Measurements from ENCODE around the gene NHSL2. TPM values are rescaled to one million over a fixed set of nuclear protein-coding genes. Genes with fewer than 3 reads are reported as not detected.
"Not testable (repeated sequence)": the region's sequence is repeated elsewhere in the genome, so short reads cannot be mapped to it uniquely, and the experiment has no call there.

NHSL2 gene
- total RNA-seq, 2 experiments from 2014 or later: 7.9 to 8.7 TPM

GRCh38 chrX:71938371-71938770 lies 27.7 kb downstream of the NHSL2 start:
- no peaks in the 10 kb centered on the region for H3K4me1 Mint-ChIP-seq
- H3K9me3 Mint-ChIP-seq: no peaks in the 10 kb centered on the region
- POLR2A ChIA-PET: no interaction called here
- H3K27ac Mint-ChIP-seq: no peak overlapping the region
- CTCF ChIA-PET: no interaction called here
- H3K4me3 Mint-ChIP-seq: no peak overlapping the region
- H3K27me3 Mint-ChIP-seq: peaks cover 2% of the 10 kb centered on the region
- DNase-seq: no peak
- H3K36me3 Mint-ChIP-seq (ENCODE audit: low read depth): no peaks in the 10 kb centered on the region

- H3K36me3 Mint-ChIP-seq (ENCODE audit: low read depth): no peaks in the 10 kb centered on the region
- CTCF ChIA-PET: no interaction called here
- no peaks in the 10 kb centered on the region for H3K9me3 Mint-ChIP-seq
- H3K4me3 Mint-ChIP-seq: no peak overlapping the region
- no peaks in the 10 kb centered on the region for H3K4me1 Mint-ChIP-seq
- no peak overlapping the region for H3K27ac Mint-ChIP-seq
- DNase-seq: no peak
- no peaks in the 10 kb centered on the region for H3K27me3 Mint-ChIP-seq
- POLR2A ChIA-PET: no interaction called here
Measured at GRCh38 chrX:71941145-71941544, 30.5 kb downstream of the NHSL2 start.

GRCh38 chrX:71941776-71942175 lies 31.1 kb downstream of the NHSL2 start:
- no peak for DNase-seq
- CTCF ChIA-PET: no interaction called here
- no peak overlapping the region for H3K27ac Mint-ChIP-seq

DNA sequence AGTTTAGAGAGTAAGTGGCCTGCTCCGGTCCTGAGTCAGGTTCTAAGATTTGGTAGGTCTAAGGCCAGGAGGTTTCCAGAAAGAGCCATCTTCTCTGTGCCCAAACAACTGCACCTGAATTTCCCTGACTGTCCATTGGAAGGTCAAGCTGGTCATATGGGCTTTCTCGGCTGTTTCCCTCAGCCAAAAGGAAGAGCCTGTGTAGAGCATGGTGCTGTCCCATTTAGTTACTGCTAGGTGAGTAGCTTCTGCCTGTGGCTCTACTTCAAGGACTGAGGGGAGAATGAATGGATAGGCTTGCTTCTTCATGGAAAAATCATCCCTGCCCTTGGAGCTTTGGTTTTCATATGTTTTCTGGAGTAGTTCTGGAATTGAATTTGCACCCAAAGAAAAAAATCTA lies 33.7 kb downstream of the NHSL2 start:
- no peaks in the 10 kb centered on the region for H3K4me1 Mint-ChIP-seq
- peaks cover 2% of the 10 kb centered on the region for H3K27me3 Mint-ChIP-seq
- H3K27ac Mint-ChIP-seq: no peak overlapping the region
- H3K9me3 Mint-ChIP-seq: no peaks in the 10 kb centered on the region
- H3K36me3 Mint-ChIP-seq (ENCODE audit: low read depth): no peaks in the 10 kb centered on the region
- POLR2A ChIA-PET: no interaction called here
- H3K4me3 Mint-ChIP-seq: no peak overlapping the region
- CTCF ChIA-PET: no interaction called here
- no peak for DNase-seq

More at GRCh38 chrX:71941776-71942175, 31.1 kb downstream of the NHSL2 start:
- Mint-ChIP-seq H3K4me3 (no peak overlapping the region), H3K27me3 (peaks cover under 1% of the 10 kb centered on the region), H3K4me1 (no peaks in the 10 kb centered on the region), H3K36me3 (ENCODE audit: low read depth) (no peaks in the 10 kb centered on the region), H3K9me3 (no peaks in the 10 kb centered on the region)
- POLR2A ChIA-PET: no interaction called here

- CTCF ChIA-PET: no interaction called here
- Mint-ChIP-seq H3K9me3 (no peaks in the 10 kb centered on the region), H3K27me3 (peaks cover 2% of the 10 kb centered on the region), H3K4me3 (no peak overlapping the region), H3K36me3 (ENCODE audit: low read depth) (no peaks in the 10 kb centered on the region), H3K27ac (no peak overlapping the region), H3K4me1 (no peaks in the 10 kb centered on the region)
- POLR2A ChIA-PET: no interaction called here
- no peak for DNase-seq
Measured at GRCh38 chrX:71945237-71945805, 34.7 kb downstream of the NHSL2 start.

DNA sequence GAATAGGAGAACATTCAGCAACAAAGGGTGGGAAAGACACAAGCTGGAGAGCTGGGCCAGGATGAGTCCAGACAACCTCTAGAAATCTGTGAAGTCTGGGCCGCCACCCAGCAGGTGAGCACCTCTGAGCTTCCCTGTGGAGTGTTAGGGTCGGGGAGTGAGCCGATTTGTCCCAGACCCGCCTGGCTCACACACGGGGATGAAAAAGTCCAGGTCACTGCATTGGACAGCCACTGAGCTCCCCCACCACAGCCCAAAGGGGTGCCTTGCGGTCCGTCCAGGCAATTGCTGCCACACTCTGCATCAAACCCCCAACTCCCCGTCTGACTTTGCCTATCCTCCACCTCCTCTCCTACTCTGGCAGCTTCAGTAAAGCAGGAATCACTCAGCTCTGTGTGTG lies 38.7 kb downstream of the NHSL2 start:
- DNase-seq: no peak
- H3K9me3 Mint-ChIP-seq: no peaks in the 10 kb centered on the region
- H3K36me3 Mint-ChIP-seq (ENCODE audit: low read depth): no peaks in the 10 kb centered on the region
- peaks cover 3% of the 10 kb centered on the region for H3K27me3 Mint-ChIP-seq
- no peak overlapping the region for H3K27ac Mint-ChIP-seq
- ChIA-PET CTCF (no interaction called here), POLR2A (no interaction called here)
- no peak overlapping the region for H3K4me3 Mint-ChIP-seq
- no peaks in the 10 kb centered on the region for H3K4me1 Mint-ChIP-seq

DNA sequence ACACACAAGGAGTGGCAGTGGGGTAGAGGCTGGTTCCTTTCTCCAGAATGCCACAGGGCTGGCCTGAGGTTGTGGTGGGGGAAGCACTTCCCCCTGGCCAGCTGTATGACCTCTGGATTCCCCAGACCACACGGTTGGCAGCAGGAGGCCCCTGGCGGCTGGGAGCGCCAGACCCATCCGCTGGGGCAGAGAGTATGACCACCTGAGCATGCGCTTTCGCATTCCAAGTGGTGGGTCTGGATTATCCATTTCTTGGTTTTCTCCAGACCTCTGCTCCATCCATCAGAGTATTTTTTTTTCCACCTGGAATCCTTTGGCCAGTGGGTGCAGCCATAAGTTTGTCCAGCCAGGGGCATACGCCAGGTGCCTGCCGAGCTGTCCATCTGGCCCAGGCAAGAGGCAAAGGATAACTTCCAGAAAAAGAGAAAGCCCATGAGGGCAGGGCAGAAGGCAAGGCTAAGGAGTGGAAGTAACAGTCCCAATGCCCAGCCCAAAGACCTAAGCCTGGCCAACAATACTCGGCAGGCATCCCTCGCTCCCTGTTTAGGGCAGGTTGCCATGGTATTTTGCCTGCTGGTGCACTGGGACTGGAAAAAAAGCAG lies 39.3 kb downstream of the NHSL2 start:
- ChIA-PET POLR2A (no interaction called here), CTCF (no interaction called here)
- Mint-ChIP-seq H3K9me3 (no peaks in the 10 kb centered on the region), H3K27ac (no peak overlapping the region), H3K36me3 (ENCODE audit: low read depth) (no peaks in the 10 kb centered on the region), H3K4me3 (no peak overlapping the region), H3K4me1 (no peaks in the 10 kb centered on the region), H3K27me3 (peaks cover 3% of the 10 kb centered on the region)
- DNase-seq: no peak

DNA sequence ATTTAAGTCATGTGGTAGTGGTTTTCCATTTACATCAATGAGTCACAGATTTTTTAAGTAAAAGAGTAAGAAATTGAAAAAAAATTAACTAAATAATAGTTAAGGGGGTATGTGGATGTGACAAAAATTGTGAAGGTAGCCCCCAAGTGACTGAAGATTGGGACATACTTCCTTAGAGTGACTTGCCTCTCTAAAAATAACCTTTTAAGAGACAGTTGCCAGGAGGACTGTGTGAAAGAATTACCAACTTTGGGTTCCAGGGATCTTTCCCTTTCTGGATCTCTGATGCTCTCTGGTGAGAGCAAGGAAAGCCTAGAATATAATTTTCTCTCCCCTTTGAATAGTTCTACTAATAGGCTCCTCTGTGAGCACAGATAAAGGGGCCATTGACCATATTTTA lies 42.7 kb downstream of the NHSL2 start:
- CTCF ChIA-PET: interaction anchor here (1.3 kb wide), 1 partner anchor 65 kb away, joined by 3 read pairs; no protein-coding TSS in a partner anchor
- peaks cover 2% of the 10 kb centered on the region for H3K27me3 Mint-ChIP-seq
- POLR2A ChIA-PET: no interaction called here
- no peaks in the 10 kb centered on the region for H3K36me3 Mint-ChIP-seq (ENCODE audit: low read depth)
- H3K27ac Mint-ChIP-seq: no peak overlapping the region
- H3K4me3 Mint-ChIP-seq: no peak overlapping the region
- no peaks in the 10 kb centered on the region for H3K4me1 Mint-ChIP-seq
- H3K9me3 Mint-ChIP-seq: no peaks in the 10 kb centered on the region
- no peak for DNase-seq

DNA sequence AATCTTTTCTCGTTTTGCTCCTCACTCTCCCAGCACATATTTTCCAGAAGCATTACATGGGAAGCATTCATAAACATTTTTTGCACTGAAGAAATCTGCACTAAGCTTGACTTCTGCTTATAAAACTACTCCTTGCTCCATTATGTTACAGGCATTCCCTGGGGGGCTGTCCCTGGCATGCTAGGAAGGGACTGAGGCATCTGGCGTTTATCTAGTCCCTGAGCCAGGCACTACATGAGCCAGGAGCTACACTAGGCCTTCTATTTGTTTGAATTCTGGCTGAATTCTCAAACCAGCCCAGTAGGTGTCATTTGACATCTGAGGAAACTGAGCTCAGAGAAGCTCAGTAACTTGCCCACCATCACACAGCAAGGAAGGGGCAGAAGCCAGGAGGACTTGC lies 43.3 kb downstream of the NHSL2 start:
- no peak overlapping the region for H3K4me3 Mint-ChIP-seq
- no peaks in the 10 kb centered on the region for H3K4me1 Mint-ChIP-seq
- H3K27me3 Mint-ChIP-seq: peaks cover 2% of the 10 kb centered on the region
- no peak for DNase-seq
- ChIA-PET POLR2A (no interaction called here), CTCF (interaction anchor here (1.3 kb wide), 1 partner anchor 64 kb away, joined by 3 read pairs; no protein-coding TSS in a partner anchor)
- no peak overlapping the region for H3K27ac Mint-ChIP-seq
- H3K36me3 Mint-ChIP-seq (ENCODE audit: low read depth): no peaks in the 10 kb centered on the region
- H3K9me3 Mint-ChIP-seq: no peaks in the 10 kb centered on the region

- Mint-ChIP-seq H3K4me3 (no peak overlapping the region), H3K36me3 (ENCODE audit: low read depth) (no peaks in the 10 kb centered on the region), H3K27me3 (peaks cover 2% of the 10 kb centered on the region), H3K27ac (no peak overlapping the region), H3K9me3 (no peaks in the 10 kb centered on the region), H3K4me1 (no peaks in the 10 kb centered on the region)
- POLR2A ChIA-PET: no interaction called here
- CTCF ChIA-PET: interaction anchor here (1.3 kb wide), 1 partner anchor 63 kb away, joined by 3 read pairs; no protein-coding TSS in a partner anchor
- no peak for DNase-seq
Measured at GRCh38 chrX:71954458-71954857, 43.8 kb downstream of the NHSL2 start.

DNA sequence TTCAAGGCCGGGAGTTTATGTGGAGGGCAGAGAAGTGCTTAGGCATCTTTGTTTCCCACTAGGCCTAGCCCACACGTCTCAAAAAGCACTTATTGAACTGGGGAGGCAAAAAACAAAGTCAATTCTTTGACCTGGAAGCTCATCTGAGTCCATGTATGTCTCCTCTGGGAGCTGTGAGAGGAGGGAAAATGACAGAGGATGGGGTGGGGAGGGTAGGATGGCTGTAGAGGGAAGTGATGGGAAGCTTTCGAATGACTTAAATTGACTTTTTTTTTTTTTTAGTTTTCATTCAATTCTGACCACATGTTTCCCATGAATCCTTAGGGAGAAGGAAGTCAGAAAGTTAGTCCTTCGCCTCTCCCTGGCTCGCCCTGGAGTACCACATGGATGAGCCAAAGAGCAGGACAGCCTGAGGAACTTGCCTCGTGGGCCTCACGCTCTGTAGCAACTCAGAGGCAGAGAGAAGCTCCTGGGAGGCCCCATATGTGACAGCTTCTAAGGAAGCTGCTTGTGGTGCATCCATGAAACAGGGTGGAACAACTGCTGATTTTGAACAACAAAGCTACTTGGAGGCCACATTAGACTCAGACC lies 45.0 kb downstream of the NHSL2 start:
- Mint-ChIP-seq H3K27ac (no peak overlapping the region), H3K9me3 (no peaks in the 10 kb centered on the region), H3K4me1 (no peaks in the 10 kb centered on the region), H3K4me3 (no peak overlapping the region), H3K36me3 (ENCODE audit: low read depth) (no peaks in the 10 kb centered on the region), H3K27me3 (peaks cover 2% of the 10 kb centered on the region)
- CTCF ChIA-PET: no interaction called here
- POLR2A ChIA-PET: no interaction called here
- no peak for DNase-seq

GRCh38 chrX:71958281-71958675 lies 47.6 kb downstream of the NHSL2 start:
- H3K36me3 Mint-ChIP-seq (ENCODE audit: low read depth): no peaks in the 10 kb centered on the region
- CTCF ChIA-PET: no interaction called here
- no peak overlapping the region for H3K4me3 Mint-ChIP-seq
- POLR2A ChIA-PET: no interaction called here
- H3K4me1 Mint-ChIP-seq: no peaks in the 10 kb centered on the region
- no peak overlapping the region for H3K27ac Mint-ChIP-seq
- no peak for DNase-seq
- no peaks in the 10 kb centered on the region for H3K27me3 Mint-ChIP-seq
- H3K9me3 Mint-ChIP-seq: no peaks in the 10 kb centered on the region

DNA sequence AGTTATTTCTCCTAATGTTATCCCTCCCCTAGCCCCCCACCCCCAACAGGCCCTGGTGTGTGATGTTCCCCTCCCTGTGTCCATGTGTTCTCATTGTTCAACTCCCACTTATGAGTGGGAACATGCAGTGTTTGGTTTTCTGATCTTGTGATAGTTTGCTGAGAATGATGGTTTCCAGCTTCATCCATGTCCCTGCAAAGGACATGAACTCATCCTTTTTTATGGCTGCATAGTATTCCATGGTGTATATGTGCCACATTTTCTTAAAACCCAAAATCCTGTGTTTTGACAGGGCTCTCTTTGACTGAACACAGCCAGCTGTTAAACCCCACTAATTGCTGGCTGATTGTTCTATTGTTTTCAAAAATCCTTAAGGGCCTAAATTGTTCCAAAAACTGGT lies 53.5 kb downstream of the NHSL2 start:
- POLR2A ChIA-PET; H3K9me3 Mint-ChIP-seq; H3K4me3 Mint-ChIP-seq; H3K4me1 Mint-ChIP-seq; CTCF ChIA-PET; DNase-seq; H3K27ac Mint-ChIP-seq; H3K36me3 Mint-ChIP-seq (ENCODE audit: low read depth): not testable (repeated sequence)
- peaks cover 11% of the 10 kb centered on the region for H3K27me3 Mint-ChIP-seq

- ChIA-PET CTCF (no interaction called here), POLR2A (no interaction called here)
- H3K4me3 Mint-ChIP-seq: no peak overlapping the region
- H3K36me3 Mint-ChIP-seq (ENCODE audit: low read depth): no peaks in the 10 kb centered on the region
- no peak overlapping the region for H3K27ac Mint-ChIP-seq
- DNase-seq: no peak
- H3K27me3 Mint-ChIP-seq: no peaks in the 10 kb centered on the region
- H3K9me3 Mint-ChIP-seq: no peaks in the 10 kb centered on the region
- no peaks in the 10 kb centered on the region for H3K4me1 Mint-ChIP-seq
Measured at GRCh38 chrX:71974916-71975315, 64.3 kb downstream of the NHSL2 start.

Measured in activated CD4-positive, alpha-beta memory T cell treated with anti-CD3 and anti-CD28 coated beads, Interleukin-2, amount 10 ng/mL, durations not matched to agents 7 days and 5 days (primary cell).